Ishikawa (cell line): Measurements from ENCODE around the gene REPS1.

Experiments
- EP300 ChIP-seq: IDR thresholded peaks from 2 replicates; pipeline ENCODE4 v1.6.1; 2012; ENCODE audit warnings: borderline replicate concordance
- MAX ChIP-seq: IDR thresholded peaks from 2 replicates; pipeline ENCODE4 v1.6.1; 2012
- NFIC ChIP-seq: IDR thresholded peaks from 2 replicates; pipeline ENCODE4 v1.6.1; 2012

DNA sequence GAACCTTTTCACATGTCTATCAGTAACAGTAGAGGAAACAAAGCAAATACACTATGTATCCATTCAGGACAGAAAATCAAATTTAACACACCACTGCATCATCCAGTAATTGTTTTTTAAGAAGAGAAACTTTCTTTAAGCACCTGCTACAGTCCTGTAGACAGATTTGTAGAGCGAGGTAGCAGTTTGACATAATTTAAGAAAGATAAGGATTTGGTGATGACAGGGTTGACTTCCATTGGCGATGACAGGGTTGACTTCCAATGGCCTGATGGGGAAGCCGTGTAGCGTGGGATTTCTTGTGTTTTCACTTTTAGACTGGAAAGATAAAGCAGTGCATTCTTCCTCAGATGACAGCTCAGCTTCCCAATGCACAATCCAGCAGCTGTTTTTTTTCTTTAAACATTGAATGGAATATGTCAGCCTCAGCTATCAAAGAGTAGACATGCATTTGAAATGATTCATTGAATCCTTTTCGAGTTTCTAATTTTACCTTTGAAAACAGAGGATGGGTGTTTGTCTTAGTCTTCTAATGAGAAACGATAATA, 123.6 kb downstream of the REPS1 start:
- TF ChIP-seq NFIC (no peak), EP300 (no peak), MAX (no peak)
